Heart left ventricle (tissue), 16 donors: ENCODE measurements around the gene PAK3. TPM values are rescaled to one million over a fixed set of nuclear protein-coding genes. Genes with fewer than 3 reads are reported as not detected.
A peak's percentile ranks its signal among the peaks of the same experiment; 100 is the strongest.

Experiments
- ATAC-seq, 4 donors: fragments of 200-7000 bp; cut with Tn5 transposase; one replicate each; pipeline ENCODE4 v1.9.1; 2020 to 2022; ENCODE audit warnings: moderate library complexity in 4 of 4, mild to moderate bottlenecking in 3 of 4, moderate number of reproducible peaks in 1 of 4
- DNase-seq, 5 donors: peaks; one replicate each; pipeline ENCODE4 v3.0.0-alpha.2; 2020
- H3K27ac ChIP-seq, 12 donors: fragments of 200-600 bp; sonication (generic) in 4 of 12; one replicate each; pipeline versions ENCODE4 v1.5.0 to v1.8.0; 2016 to 2022; ENCODE audit warnings: mild to moderate bottlenecking in 2 of 12
- H3K27me3 ChIP-seq, 9 donors: fragments of 200-600 bp; sonication (generic) in 2 of 9; one replicate each; pipeline versions ENCODE4 v1.5.1 to v1.8.0; 2016 to 2022; ENCODE audit warnings: mild to moderate bottlenecking in 3 of 9
- H3K36me3 ChIP-seq, 9 donors: fragments of 200-600 bp; sonication (generic) in 2 of 9; one replicate each; pipeline versions ENCODE4 v1.5.0 to v1.8.0; 2018 to 2022; ENCODE audit warnings: mild to moderate bottlenecking in 2 of 9
- H3K4me1 ChIP-seq, 12 donors: fragments of 200-600 bp; sonication (generic) in 4 of 12; one replicate each; pipeline versions ENCODE4 v1.5.0 to v1.8.0; 2016 to 2022; ENCODE audit warnings: mild to moderate bottlenecking in 3 of 12
- H3K4me3 ChIP-seq, 12 donors: fragments of 200-600 bp; sonication (generic) in 4 of 12; one replicate each; pipeline versions ENCODE4 v1.5.0 to v1.8.0; 2017 to 2022; ENCODE audit warnings: mild to moderate bottlenecking in 9 of 12, moderate library complexity in 4 of 12
- H3K9me3 ChIP-seq, 12 donors: fragments of 200-600 bp; sonication (generic) in 4 of 12; one replicate each; pipeline versions ENCODE4 v1.5.0 to v1.8.0; 2016 to 2022; ENCODE audit warnings: mild to moderate bottlenecking in 1 of 12
- CTCF ChIP-seq, 12 donors: fragments of 200-600 bp; sonication (generic) in 4 of 12; IDR thresholded peaks; one replicate each; pipeline versions ENCODE4 v1.5.0 to v1.8.0; 2018 to 2022; ENCODE audit warnings: antibody characterized with exemption in 12 of 12, mild to moderate bottlenecking in 5 of 12
- POLR2A ChIP-seq, 2 donors: fragments of 450-650 bp; IDR thresholded peaks; one replicate each; pipeline ENCODE4 v1.6.1; 2017; ENCODE audit warnings: antibody characterized with exemption in 2 of 2, mild to moderate bottlenecking in 2 of 2, moderate library complexity in 2 of 2
- WGBS, 4 donors: extraction: QIAGEN DNeasy Blood & Tissue Kit in 2 of 4; methylation state at CpG; one replicate each; pipeline versions ENCODE4 v1.1.5 to v1.1.7; 2013 to 2018; 5-methylcytosine and 5-hydroxymethylcytosine counted together
- intact Hi-C, 10 donors: fragments of 100-400 bp; cut with DNase I; formaldehyde crosslinking; loops; one replicate each; pipeline versions ENCODE4 v1.11.1 to v1.14.2; 2022
- polyA plus RNA-seq, 2 donors: library from polyadenylated mRNA; stranded (reverse); fragments of 200-250 nt; gene quantifications; one replicate each; pipeline ENCODE4 v1.2.3, GENCODE V29; 2013
- total RNA-seq, 9 donors: library from RNA; depleted of rRNA in 2 of 9; stranded (reverse); fragments of >200 nt in 2 of 9; fragmentation: NEBNext Ultra II Directional in 3 of 9; extraction: Animal tissue kit (Norgen Biotek cat#: 25700) in 3 of 9; gene quantifications; one replicate each; pipeline versions ENCODE4 v1.1.0 to v1.2.4, GENCODE V29; 2016 to 2023
- donor health status: ischemic (EF 13 %, LVEDD 7.1; RV severe dilation, severe dysfunction).
- donor health status: healthy with polysubstance abuse.
- donor health status: DM: no; HTN: yes; CAD: no.
- donor health status: DM: no; HTN: no; CAD: no.
- donor health status: ischemic (EF 25% LVEDD 6.9; RV normal size, moderate dysfunction).
- donor health status: ischemic (EF 25% LVEDD 5.7; RV mildly dilated, moderate dysfunction).
- donor health status: healthy.
- donor health status: DM: yes; HTN: yes; CAD: no.
- donor health status: ischemic (EF 35%, LVEDD 5.7; RV mildly dilated, moderate dysfunction).
- donor health status: nonischemic (EF 11% LVEDD 7.7; RV severe dilation, severe dysfunction).
- donor health status: DM: yes; HTN: yes; CAD: no.
- donor health status: PGD.
- donor health status: ischemic (EF 29% LVEDD 5.4; RV normal size, mild dysfunction).
- donor health status: nonischemic (EF 23%, LVEDD 6.1; RV moderate dilation, normal function).

PAK3 gene
- total and polyA plus RNA-seq, 11 donors: 0.04 to 1.1 (median 0.38) TPM; not detected in 1

GRCh38 chrX:111244235-111244750 is 148.3 kb downstream of the PAK3 start:
- DNase-seq (no peak), ATAC-seq (no peak)
- intact Hi-C loops: loop anchor here in 7 of 10 donors (5.0 to 10.0 kb wide), 4 partner anchors 259 to 789 kb away; no protein-coding TSS in a partner anchor

GRCh38 chrX:111254896-111255693 is 159.1 kb downstream of the PAK3 start:
- H3K4me3 ChIP-seq: no peak overlapping the region
- no peaks in the 10 kb centered on the region for H3K36me3 ChIP-seq
- WGBS, 4 donors: 60 to 76% (median 68%) methylated on average over 7 of the region's 7 CpGs
- ATAC-seq (no peak), DNase-seq (no peak)
- no peak overlapping the region for H3K27ac ChIP-seq
- H3K9me3 ChIP-seq: no peaks in the 10 kb centered on the region
- TF ChIP-seq CTCF (IDR thresholded peaks at IDR 0.05): no peak
- TF ChIP-seq POLR2A (IDR thresholded peaks at IDR 0.05): no peak
- H3K27me3 ChIP-seq: peaks cover 0 to 22% (median 0%) of the 10 kb centered on the region in 9 donors
- intact Hi-C loops: no loop called here
- no peaks in the 10 kb centered on the region for H3K4me1 ChIP-seq

More at GRCh38 chrX:111244235-111244750, 148.3 kb downstream of the PAK3 start:
- Histone ChIP-seq H3K4me1 (no peaks in the 10 kb centered on the region), H3K4me3 (no peak overlapping the region), H3K36me3 (no peaks in the 10 kb centered on the region), H3K27ac (no peak overlapping the region), H3K9me3 (no peaks in the 10 kb centered on the region), H3K27me3 (peaks cover 0 to 38% (median 0%) of the 10 kb centered on the region in 9 donors)
- TF ChIP-seq POLR2A (IDR thresholded peaks at IDR 0.05) (no peak), CTCF (IDR thresholded peaks at IDR 0.05) (peak in 10 of 12 donors; percentile 18 to 49 (median 29))
- WGBS, 4 donors: 31 to 53% (median 47%) methylated on average over 2 of the region's 2 CpGs

DNA sequence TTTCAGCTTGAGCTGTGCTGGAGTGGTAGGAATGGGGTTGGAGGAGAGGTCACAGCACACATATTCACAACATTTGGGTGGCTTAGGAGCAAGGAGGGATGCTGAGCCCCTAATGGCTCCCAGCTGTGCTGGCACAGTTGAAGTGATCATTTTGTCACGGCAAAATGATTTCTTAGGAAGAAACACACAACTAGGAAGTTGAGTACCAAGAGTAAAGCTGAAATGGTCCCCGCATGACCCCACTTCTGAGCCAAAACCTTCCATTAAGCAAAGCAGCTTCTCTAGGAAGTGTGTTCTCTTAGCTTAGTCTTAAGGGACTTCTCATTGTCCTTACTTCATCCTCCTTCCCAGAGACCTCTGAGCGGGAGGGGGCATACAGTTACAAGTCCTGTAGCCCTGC is 161.7 kb downstream of the PAK3 start:
- Histone ChIP-seq H3K4me1 (no peaks in the 10 kb centered on the region), H3K9me3 (no peaks in the 10 kb centered on the region), H3K4me3 (no peak overlapping the region), H3K36me3 (no peaks in the 10 kb centered on the region), H3K27ac (no peak overlapping the region), H3K27me3 (peaks cover 0 to 23% (median 0%) of the 10 kb centered on the region in 9 donors)
- DNase-seq (no peak), ATAC-seq (peak in 1 of 4 donors; percentile 22)
- WGBS, 4 donors: 50 to 85% (median 74%) methylated on average over 3 of the region's 3 CpGs
- TF ChIP-seq POLR2A (IDR thresholded peaks at IDR 0.05): no peak
- no peak for TF ChIP-seq CTCF (IDR thresholded peaks at IDR 0.05)
- intact Hi-C loops: no loop called here

- DNase-seq (no peak), ATAC-seq (no peak)
- peaks cover 0 to 32% (median 0%) of the 10 kb centered on the region in 9 donors for H3K27me3 ChIP-seq
- H3K36me3 ChIP-seq: no peaks in the 10 kb centered on the region
- no peak for TF ChIP-seq CTCF (IDR thresholded peaks at IDR 0.05)
- TF ChIP-seq POLR2A (IDR thresholded peaks at IDR 0.05): no peak
- no peak overlapping the region for H3K4me3 ChIP-seq
- H3K27ac ChIP-seq: no peak overlapping the region
- no peaks in the 10 kb centered on the region for H3K4me1 ChIP-seq
- H3K9me3 ChIP-seq: no peaks in the 10 kb centered on the region
- intact Hi-C loops: no loop called here
- WGBS, 4 donors: 56 to 73% (median 64%) methylated on average over 3 of the region's 3 CpGs
Measured at GRCh38 chrX:111259559-111259958, 163.6 kb downstream of the PAK3 start.
